Gastroesophageal sphincter (tissue), 3 donors: ENCODE measurements around the gene UNCX.

Source experiments
- CTCF ChIP-seq, 4 experiments: fragments of 200-600 bp in 2 of 4; fragments of 450-650 bp in 2 of 4; sonication (generic) in 1 of 4; IDR thresholded peaks; one replicate each; pipeline ENCODE4 v1.5.1; 2017 to 2019; ENCODE audit warnings: antibody characterized with exemption in 4 of 4, mild to moderate bottlenecking in 2 of 4, moderate library complexity in 2 of 4
- EP300 ChIP-seq: sonication (generic); formaldehyde crosslinking; IDR thresholded peaks from one replicate; pipeline ENCODE4 v1.6.1; 2017; ENCODE audit warnings: antibody characterized with exemption, mild to moderate bottlenecking
- POLR2A ChIP-seq, 2 donors: fragments of 450-650 bp; IDR thresholded peaks; one replicate each; pipeline ENCODE4 v1.6.1; 2017; ENCODE audit warnings: antibody characterized with exemption in 2 of 2, mild to moderate bottlenecking in 2 of 2, moderate library complexity in 1 of 2
- POLR2AphosphoS5 ChIP-seq: sonication (generic); formaldehyde crosslinking; IDR thresholded peaks from one replicate; pipeline ENCODE4 v1.6.1; 2017; ENCODE audit warnings: antibody characterized with exemption

- TF ChIP-seq CTCF (IDR thresholded peaks at IDR 0.05) (no peak), POLR2A (IDR thresholded peaks at IDR 0.05) (no peak), POLR2AphosphoS5 (no peak), EP300 (no peak)
These were observed 51.5 kb downstream of the UNCX start for GRCh38 chr7:1283941-1284742.
